Medulla oblongata (tissue), 1 donor: ENCODE results near the gene CHD9.
"Not testable (repeated sequence)": the region's sequence is repeated elsewhere in the genome, so short reads cannot be mapped to it uniquely, and the experiment has no call there.

Experiments used
- DNase-seq: peaks from one replicate; pipeline ENCODE4 v3.0.0-alpha.2; 2015; ENCODE audit errors: extremely low spot score

CHD9 gene

GRCh38 chr16:53048139-53048915 lies 6.5 kb upstream of the CHD9 start:
- no peak for DNase-seq

GRCh38 chr16:53051255-53051654 lies 3.5 kb upstream of the CHD9 start:
- DNase-seq = not testable (repeated sequence)

GRCh38 chr16:53052519-53053501 lies 2.0 kb upstream of the CHD9 start, which contains the start of gene CHD9NB:
Gene CHD9NB, minus strand, starts transcription at chr16:53052897. Its CDS starts 8,739 bp downstream, at chr16:53044158.
- no peak for DNase-seq

GRCh38 chr16:53053967-53054669 lies 673 bp upstream of the CHD9 start:
- peak; percentile 43 for DNase-seq

GRCh38 chr16:53055541-53056391 lies 975 bp downstream of the CHD9 start:
- peak; percentile 65 for DNase-seq

- no peak for DNase-seq
These were observed 1.6 kb downstream of the CHD9 start for GRCh38 chr16:53056392-53056881.

- no peak for DNase-seq
These were observed 2.9 kb downstream of the CHD9 start for GRCh38 chr16:53057658-53058057.

GRCh38 chr16:53058441-53058840 lies 3.6 kb downstream of the CHD9 start:
- DNase-seq = no peak

GRCh38 chr16:53058882-53059281 lies 4.1 kb downstream of the CHD9 start:
- DNase-seq = no peak

- no peak for DNase-seq
These were observed 4.9 kb downstream of the CHD9 start for GRCh38 chr16:53059672-53060071.

- DNase-seq = no peak
These were observed 6.5 kb downstream of the CHD9 start for GRCh38 chr16:53061256-53061655.

- DNase-seq = peak; percentile 74
These were observed 6.9 kb downstream of the CHD9 start for GRCh38 chr16:53061701-53062159.

GRCh38 chr16:53064081-53064578 lies 9.3 kb downstream of the CHD9 start:
- peak; percentile 22 for DNase-seq

GRCh38 chr16:53065461-53066061 lies 10.8 kb downstream of the CHD9 start:
- DNase-seq = no peak

- no peak for DNase-seq
These were observed 12.9 kb downstream of the CHD9 start for GRCh38 chr16:53067675-53068074.

- no peak for DNase-seq
These were observed 13.6 kb downstream of the CHD9 start for GRCh38 chr16:53068423-53068833.

GRCh38 chr16:53069772-53070171 lies 15.0 kb downstream of the CHD9 start:
- DNase-seq = no peak

GRCh38 chr16:53071748-53072301 lies 17.0 kb downstream of the CHD9 start:
- peak; percentile 23 for DNase-seq

GRCh38 chr16:53073022-53073421 lies 18.2 kb downstream of the CHD9 start:
- no peak for DNase-seq

- DNase-seq = not testable (repeated sequence)
These were observed 19.5 kb downstream of the CHD9 start for GRCh38 chr16:53074296-53074695.
